ENCODE results near the gene PIM2. TPM values are rescaled to one million over a fixed set of nuclear protein-coding genes. Genes with fewer than 3 reads are reported as not detected.
A peak's percentile ranks its signal among the peaks of the same experiment; 100 is the strongest.

PIM2 gene
- total and polyA plus RNA-seq, 9 of the 15 experiments (the other 6 are each of a cell fraction or from before 2014, with no cell fraction given) = 67.6 to 191 (median 108) TPM

DNA sequence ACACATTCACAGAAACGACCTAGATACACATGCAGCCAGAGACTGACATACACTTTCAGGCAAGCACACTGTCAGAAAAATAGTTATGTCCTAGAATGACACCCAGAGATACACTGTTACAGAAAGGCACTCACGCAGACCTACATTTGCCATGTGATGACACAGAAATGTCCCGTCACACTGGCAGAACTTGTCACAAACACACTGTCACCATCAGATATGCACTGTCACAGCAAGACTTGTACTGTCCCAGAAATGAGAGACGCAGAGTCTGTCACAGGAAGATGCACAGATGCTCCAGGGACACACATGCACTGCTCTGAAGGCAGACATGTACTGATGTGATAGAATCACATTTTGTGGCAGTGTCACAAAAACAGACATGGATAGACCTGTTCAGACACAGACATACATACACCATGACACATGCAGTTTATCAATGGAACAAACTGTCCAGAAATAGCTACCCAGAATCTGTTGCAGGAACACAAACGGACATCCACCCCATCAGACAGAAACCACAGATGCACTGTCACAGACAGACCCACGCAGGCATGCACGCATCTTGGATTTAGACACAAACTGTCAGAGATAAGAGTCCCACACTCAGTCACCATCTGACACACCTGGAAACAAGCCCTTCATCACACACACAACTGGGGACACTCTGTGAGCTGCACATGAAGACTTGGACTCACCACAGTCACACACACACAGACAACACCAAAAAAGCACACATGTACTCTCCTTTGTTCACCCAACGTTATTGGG lies 1.3 kb upstream of the PIM2 start (continued):
- no peak for TF ChIP-seq ZNF77 (CRISPR knock-in tag; IDR thresholded peaks at IDR 0.05)
- no peak for TF ChIP-seq ZNF146 (CRISPR knock-in tag; IDR thresholded peaks at IDR 0.05; ENCODE audit: unreplicated experiment)
- TF ChIP-seq, protein P1, sequence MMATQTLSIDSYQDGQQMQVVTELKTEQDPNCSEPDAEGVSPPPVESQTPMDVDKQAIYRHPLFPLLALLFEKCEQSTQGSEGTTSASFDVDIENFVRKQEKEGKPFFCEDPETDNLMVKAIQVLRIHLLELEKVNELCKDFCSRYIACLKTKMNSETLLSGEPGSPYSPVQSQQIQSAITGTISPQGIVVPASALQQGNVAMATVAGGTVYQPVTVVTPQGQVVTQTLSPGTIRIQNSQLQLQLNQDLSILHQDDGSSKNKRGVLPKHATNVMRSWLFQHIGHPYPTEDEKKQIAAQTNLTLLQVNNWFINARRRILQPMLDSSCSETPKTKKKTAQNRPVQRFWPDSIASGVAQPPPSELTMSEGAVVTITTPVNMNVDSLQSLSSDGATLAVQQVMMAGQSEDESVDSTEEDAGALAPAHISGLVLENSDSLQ (IDR thresholded peaks at IDR 0.05) = peak; percentile 74
- TF ChIP-seq, protein P2, sequence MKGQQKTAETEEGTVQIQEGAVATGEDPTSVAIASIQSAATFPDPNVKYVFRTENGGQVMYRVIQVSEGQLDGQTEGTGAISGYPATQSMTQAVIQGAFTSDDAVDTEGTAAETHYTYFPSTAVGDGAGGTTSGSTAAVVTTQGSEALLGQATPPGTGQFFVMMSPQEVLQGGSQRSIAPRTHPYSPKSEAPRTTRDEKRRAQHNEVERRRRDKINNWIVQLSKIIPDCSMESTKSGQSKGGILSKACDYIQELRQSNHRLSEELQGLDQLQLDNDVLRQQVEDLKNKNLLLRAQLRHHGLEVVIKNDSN (CRISPR knock-in tag; IDR thresholded peaks at IDR 0.05) = peak; percentile 32; the same call in 1 of the 2 replicates

DNA sequence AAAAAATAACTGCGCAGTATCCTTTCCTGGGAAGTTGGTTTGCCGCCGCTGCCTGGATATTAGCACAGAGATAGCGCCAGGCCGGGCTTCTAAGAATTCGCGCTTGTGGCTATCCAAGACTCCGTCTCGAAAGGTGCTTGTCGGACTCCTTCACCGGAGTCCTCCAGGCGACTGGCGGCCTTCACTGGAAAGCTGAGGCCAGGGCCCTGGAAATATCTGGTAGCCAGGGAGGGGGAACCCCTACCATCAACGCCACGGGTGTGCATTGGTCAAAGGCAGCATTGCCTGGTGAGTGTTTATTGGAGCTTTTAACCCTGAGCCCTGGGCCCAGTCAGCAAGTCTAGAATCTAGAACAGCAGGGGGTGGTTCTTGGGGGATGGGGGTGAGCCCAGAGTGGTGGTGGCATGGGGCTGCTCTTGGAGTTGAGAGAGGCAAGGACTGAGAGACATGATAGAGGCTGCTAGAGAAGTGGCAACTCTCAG lies 577 bp upstream of the PIM2 start:
- CTCF ChIA-PET (ENCODE audit: low intra/inter-chr PET ratio) = no interaction called here
- Histone ChIP-seq H4K20me1 (replicated peaks; ENCODE audit: control insufficient read depth, insufficient read depth, low read length) (peaks cover 28% of the 10 kb centered on the region), H3K4me2 (ENCODE audit: insufficient read depth, low read length) (peak overlapping the region; percentile 97), H3K9me1 (ENCODE audit: control insufficient read depth, insufficient read depth, low read length) (no peaks in the 10 kb centered on the region), H3K9me3 (replicated peaks; ENCODE audit: control insufficient read depth, insufficient read depth, low read depth, low read length) (no peaks in the 10 kb centered on the region), H3K27ac (ENCODE audit: extremely low read depth, low read depth, low read length) (peak overlapping the region; percentile 77), H3K27me3 (ENCODE audit: control insufficient read depth in 2 of 2, insufficient read depth in 2 of 2, low read length in 2 of 2) (no peaks in the 10 kb centered on the region; a peak in 1 of 5 replicates), H3K4me3 (peak overlapping the region; percentile 89), H3K4me1 (replicated peaks in 1 of 2; ENCODE audit: control insufficient read depth in 2 of 2, insufficient read depth in 2 of 2, low read length in 2 of 2) (peaks cover 29 to 34% of the 10 kb centered on the region in 2 experiments; a peak in 4 of 5 replicates), H2AFZ (ENCODE audit: low read depth, low read length) (peak overlapping the region; percentile 54), H3K9ac (ENCODE audit: insufficient read depth in 1 of 2, low read depth in 2 of 2, low read length in 2 of 2) (peak overlapping the region; percentile 59 to 90), H3K36me3 (ENCODE audit: control insufficient read depth, insufficient read depth, low read length) (peaks cover 62% of the 10 kb centered on the region), H3K79me2 (ENCODE audit: control insufficient read depth, insufficient read depth, low read length) (peaks cover 61% of the 10 kb centered on the region)
- peak in 1 of 4 experiments; percentile 19 for DNase-seq (ENCODE audit: extremely low read depth in 1 of 4, low spot score in 3 of 4)
- no peak for FAIRE-seq
- BruUV-seq (replicated peaks) = TSS peak; percentile 76
- intact Hi-C loops (cut with micrococcal nuclease) = loop anchor here (1.0 to 10.0 kb wide), 2 partner anchors 18 to 285 kb away; no protein-coding TSS in a partner anchor
- under 1% methylated on average over 15 of the region's 15 CpGs for WGBS (ENCODE audit: insufficient coverage, low coverage, missing lambda C conversion rate)
- POLR2A ChIA-PET = interaction anchor here (1.0 kb wide), 1 partner anchor 18 kb away, joined by 4 read pairs; no protein-coding TSS in a partner anchor
- ATAC-seq = peak; percentile 25
- TF ChIP-seq SOX6 (IDR thresholded peaks at IDR 0.05) (0 out of 2 replicates have a peak, but pooled peaks have one; percentile 10), ZNF830 (CRISPR knock-in tag; IDR thresholded peaks at IDR 0.05) (no peak), MXI1 (IDR thresholded peaks at IDR 0.05; ENCODE audit: low read depth, low read length) (0 out of 2 replicates have a peak, but pooled peaks have one; percentile 6), TEAD2 (tag; IDR thresholded peaks at IDR 0.05) (0 out of 2 replicates have a peak, but pooled peaks have one; percentile 13), RBBP5 (IDR thresholded peaks at IDR 0.05; ENCODE audit: borderline replicate concordance, insufficient read depth, low read length, poor library complexity, severe bottlenecking) (peak; percentile 23)
- in situ Hi-C loops (cut with MboI) = no loop called here

Measured in K562 (cell line).